Measurements from ENCODE around the gene RGS8.

Gene RGS8
- total RNA-seq = 0 reads per million in 2 donors

- no peak for DNase-seq
Observed at GRCh38 chr1:182684116-182684828, at the start of gene RGS8. Gene RGS8, minus strand, starts transcription at chr1:182684587. Its CDS starts 14,938 bp downstream, at chr1:182669649.

- DNase-seq = no peak
Observed at GRCh38 chr1:182731852-182732575, 47.6 kb upstream of the RGS8 start.

GRCh38 chr1:182726912-182727311 is 42.5 kb upstream of the RGS8 start:
- no peak for DNase-seq

- DNase-seq = no peak
Observed at GRCh38 chr1:182725259-182726255, 41.2 kb upstream of the RGS8 start.

- DNase-seq = no peak
Observed at GRCh38 chr1:182724215-182724614, 39.8 kb upstream of the RGS8 start.

GRCh38 chr1:182723200-182723599 is 38.8 kb upstream of the RGS8 start:
- no peak for DNase-seq

- DNase-seq = no peak
Observed at GRCh38 chr1:182721525-182721924, 37.1 kb upstream of the RGS8 start.

GRCh38 chr1:182720463-182720862 is 36.1 kb upstream of the RGS8 start:
- no peak for DNase-seq

GRCh38 chr1:182719553-182719952 is 35.2 kb upstream of the RGS8 start:
- no peak for DNase-seq

- DNase-seq = no peak
Observed at GRCh38 chr1:182718311-182718710, 33.9 kb upstream of the RGS8 start.

- no peak for DNase-seq
Observed at GRCh38 chr1:182716740-182717720, 32.6 kb upstream of the RGS8 start.

GRCh38 chr1:182715531-182715930 is 31.1 kb upstream of the RGS8 start:
- DNase-seq = no peak

- no peak for DNase-seq
Observed at GRCh38 chr1:182714546-182714945, 30.2 kb upstream of the RGS8 start.

- DNase-seq = no peak
Observed at GRCh38 chr1:182713939-182714338, 29.6 kb upstream of the RGS8 start.

- DNase-seq = no peak
Observed at GRCh38 chr1:182713492-182713891, 29.1 kb upstream of the RGS8 start.

- DNase-seq = no peak
Observed at GRCh38 chr1:182709855-182710254, 25.5 kb upstream of the RGS8 start.

GRCh38 chr1:182709225-182709764 is 24.9 kb upstream of the RGS8 start:
- DNase-seq = no peak

GRCh38 chr1:182707122-182707521 is 22.7 kb upstream of the RGS8 start:
- no peak for DNase-seq

GRCh38 chr1:182704677-182705076 is 20.3 kb upstream of the RGS8 start:
- no peak for DNase-seq

- no peak for DNase-seq
Observed at GRCh38 chr1:182703539-182703938, 19.2 kb upstream of the RGS8 start.

GRCh38 chr1:182702826-182703524 is 18.6 kb upstream of the RGS8 start:
- no peak for DNase-seq
